Activated T-cell treated with anti-CD3 and anti-CD28 coated beads for 24 hours (primary cell): ENCODE data around the gene PMM2.
"Not testable (repeated sequence)": the region's sequence is repeated elsewhere in the genome, so short reads cannot be mapped to it uniquely, and the experiment has no call there.

Experiments used
- DNase-seq: peaks from one replicate; pipeline ENCODE4 v3.0.0-alpha.2; 2020; ENCODE audit warnings: low read depth

The PMM2 gene

DNA sequence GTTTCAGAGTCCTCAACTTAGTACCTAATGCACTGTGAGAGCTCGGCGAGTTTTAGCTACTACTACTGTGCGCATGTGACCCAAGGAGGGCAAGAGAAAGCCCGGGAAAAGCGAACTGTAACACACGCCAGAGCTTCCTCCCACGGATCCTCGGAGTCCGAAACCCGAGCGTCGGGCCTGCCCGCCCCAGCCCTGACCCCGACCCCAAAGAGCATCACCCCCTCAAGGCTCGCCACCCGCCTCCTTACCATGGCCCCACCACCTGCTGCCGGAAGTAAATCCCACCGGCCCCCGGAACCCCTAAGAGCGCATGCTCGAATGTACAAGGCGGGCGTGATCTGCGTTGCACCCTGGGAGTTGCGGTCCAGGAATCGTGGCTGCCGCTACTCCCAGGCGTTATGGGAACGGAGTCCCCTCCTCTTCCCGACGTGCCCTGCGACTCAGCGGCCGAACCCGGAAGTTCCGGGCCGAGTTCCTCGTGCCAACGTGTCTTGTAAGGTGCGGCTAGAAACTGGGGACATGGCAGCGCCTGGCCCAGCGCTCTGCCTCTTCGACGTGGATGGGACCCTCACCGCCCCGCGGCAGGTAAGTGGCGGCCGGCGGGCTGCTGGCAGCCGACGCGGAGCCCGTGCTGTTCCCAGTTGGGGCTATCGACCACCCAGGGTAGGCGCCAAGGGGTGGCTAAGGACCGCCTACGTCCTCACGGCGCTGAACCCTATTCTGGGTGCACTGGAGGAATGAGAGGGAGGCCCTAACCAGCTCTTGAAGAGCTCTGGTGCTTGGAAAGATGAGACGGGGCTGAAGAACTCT, at the start of gene PMM2, which contains the start of gene TMEM186:
Gene PMM2 (plus strand): TSS at position 476 of the 810 bp plus-strand sequence. CDS start 44 bp downstream, at position 520.
Gene TMEM186 (minus strand): TSS at position 276 of the 810 bp plus-strand sequence. CDS start 25 bp downstream, at position 251.
- peak; percentile 96 for DNase-seq

DNA sequence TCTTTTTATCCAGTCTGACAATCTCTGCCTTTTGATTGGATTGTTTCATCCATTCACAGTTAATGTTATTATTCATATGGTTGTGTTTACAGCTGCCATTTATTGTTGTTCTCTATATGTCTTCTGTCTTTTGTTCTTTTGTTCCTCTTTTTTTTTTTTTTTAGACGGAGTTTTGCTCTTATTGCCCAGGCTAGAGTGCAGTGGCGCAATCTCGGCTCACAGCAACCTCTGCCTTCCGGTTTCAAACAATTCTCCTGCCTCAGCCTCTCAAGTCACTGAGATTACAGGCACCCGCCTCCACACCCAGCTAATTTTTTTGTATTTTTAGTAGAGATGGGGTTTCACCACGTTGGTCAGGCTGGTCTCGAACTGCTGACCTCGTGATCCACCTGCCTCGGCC, 48.7 kb upstream of the PMM2 start:
- not testable (repeated sequence) for DNase-seq

DNA sequence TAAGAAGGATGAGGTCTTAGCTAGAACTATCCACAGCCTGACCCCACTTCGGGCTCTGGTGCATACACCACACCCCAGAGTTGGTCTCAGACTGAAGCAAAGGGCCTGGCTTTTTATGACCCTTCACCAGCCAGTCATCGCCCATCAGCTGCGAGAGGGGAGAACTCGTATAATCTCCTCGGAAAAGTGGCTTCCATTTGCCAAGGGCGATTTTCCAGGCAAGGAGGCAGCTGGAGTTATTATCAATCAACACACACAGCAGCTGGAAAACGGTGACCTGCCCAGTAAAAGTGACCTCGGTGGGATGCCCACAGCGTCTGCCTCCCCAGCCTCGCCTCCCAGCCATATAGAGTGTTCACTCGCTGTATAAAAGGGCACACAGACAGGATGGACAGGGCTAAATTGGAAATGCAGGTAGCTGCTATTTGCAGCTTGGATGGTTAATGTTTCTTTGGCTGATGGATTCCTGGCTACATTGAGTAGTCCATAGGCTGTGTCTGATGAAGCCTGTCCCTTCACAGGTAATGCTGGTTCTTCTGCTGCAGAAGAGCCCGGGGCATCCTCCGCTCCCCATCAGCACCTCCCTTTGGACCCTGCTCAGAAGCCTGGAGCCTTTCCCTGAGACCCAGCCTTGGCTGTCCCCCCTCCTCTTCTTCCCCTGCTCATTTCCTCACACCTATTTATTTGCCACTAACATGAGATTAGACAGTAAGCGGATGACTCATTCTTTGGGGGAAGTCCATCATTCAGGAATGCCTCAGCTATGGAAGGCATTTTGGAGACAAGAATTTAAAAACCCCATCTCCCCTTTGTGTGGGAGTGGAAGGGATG, 45.9 kb upstream of the PMM2 start:
- DNase-seq = no peak

DNA sequence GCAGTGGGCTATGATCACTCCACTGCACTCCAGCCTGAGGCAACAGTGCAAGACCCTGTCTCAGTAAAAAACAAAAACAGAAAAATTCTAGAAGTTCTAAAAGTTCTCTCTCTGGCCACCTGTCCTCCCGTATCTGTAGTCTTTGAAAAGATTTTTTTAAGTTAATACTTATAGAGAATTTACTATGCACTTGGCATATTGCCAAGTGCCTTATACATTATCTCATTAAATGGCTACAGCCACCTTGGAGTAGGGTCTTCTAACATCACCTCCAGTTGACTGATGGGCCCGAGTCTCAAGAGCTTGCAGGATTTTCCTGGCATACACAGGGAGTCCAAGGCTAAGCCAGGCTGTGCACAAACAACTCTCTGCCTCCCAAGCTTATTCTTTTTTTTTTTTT, 44.9 kb upstream of the PMM2 start:
- no peak for DNase-seq

DNA sequence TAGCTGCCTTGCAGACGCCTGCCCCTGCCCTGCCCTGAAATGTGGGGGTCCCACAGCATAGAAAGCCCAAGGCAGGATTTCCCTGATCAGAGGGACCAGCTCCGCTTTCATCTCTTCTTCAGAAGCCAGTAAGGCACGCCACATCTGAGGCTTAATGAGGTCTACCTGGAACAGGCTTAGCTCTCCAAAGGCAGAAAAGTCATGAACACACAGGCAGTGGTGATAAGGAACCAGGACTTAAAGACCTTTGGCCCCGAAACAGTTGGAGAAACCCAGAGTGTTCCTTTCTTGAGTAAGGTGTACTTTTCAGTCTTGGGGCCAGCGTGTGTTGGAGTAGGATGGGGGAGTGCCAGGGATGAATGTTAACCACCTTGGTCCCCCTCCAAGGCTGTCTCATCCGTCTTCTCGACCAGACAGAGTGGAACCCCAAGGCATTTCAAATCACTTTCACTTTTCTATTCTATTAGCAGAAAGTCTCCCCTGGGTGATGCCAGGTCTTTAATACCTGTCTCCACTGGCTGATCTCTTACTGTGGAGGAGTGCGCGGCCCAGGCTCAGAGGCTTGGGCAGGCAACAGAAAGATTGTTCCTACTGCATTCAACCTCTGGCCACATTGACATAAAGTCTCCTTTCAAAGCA, 44.1 kb upstream of the PMM2 start:
- no peak for DNase-seq

DNA sequence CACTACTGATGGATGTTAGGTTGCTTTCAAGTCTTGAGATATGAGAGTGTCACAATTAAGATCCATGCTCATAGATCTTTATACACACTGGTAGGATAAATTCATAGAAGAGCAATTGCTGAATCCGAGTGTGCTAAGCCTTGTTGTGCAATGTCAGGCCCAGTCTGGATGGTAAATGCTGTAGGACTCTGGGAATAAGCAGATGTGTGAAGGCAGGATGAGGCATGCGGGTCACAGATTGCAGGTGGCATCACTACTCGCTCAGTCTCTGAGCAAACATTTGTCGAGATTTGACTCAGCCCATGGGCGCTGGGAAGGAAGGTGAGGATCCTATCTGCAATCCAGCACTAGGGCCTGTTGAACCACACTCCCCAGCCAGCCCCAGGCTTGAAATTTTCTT, 40.9 kb upstream of the PMM2 start:
- no peak for DNase-seq

DNA sequence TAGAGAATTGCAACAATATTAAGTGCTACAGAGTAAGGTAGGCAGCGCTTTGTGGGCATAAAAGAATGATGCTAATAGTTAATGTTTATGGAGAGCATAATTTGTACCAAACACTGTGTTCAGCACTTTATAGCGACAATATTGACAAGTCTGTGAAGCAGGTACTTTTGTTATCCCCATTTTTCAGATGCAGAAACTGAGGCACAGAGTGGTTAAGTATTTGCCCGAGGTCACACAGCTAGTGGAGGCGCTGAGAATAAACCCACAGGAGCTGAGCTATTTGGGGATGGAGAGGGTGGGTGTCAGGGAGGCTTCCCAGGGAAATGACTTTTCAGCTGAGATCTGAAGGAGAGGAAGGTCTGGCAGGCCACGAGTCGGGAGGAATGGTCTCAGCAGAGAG, 39.6 kb upstream of the PMM2 start:
- no peak for DNase-seq

DNA sequence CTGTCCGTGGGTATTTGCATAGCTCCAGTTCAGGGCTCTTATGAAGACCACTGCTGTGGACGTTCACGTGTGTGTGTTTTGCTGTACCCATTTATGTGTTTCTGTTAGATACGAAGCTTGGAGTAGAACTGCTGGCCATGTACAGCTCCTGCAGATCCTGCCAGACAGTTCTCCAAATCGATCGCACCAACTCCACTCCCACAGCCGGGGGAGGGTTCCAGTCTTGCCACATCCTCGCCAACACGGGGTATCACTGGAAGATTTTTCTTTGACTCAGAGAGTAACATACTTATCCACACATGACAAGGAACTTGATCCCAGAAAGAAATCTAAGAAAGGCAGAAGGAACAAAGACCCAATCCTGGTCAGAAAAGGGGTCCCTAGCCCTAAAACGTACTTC, 37.6 kb upstream of the PMM2 start:
- no peak for DNase-seq

DNA sequence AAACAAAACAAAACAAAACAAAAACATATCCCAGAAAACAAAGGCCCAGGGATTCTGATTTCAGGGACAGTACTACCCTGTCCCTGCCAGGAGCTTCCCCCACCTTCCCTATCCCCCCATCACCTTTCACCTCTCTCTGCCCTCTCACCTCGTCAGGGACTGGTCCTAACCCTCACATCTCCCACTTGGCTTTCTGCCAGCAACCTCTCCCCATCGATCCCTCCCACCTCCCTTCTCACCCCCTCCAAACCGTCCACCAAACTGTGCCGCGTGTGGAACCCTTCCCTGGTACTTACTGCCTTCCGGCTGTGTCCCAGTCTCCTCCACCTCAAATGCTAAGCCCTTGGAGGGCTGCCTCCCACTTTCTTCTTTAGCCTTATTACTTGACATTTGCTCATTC, 36.6 kb upstream of the PMM2 start:
- no peak for DNase-seq

DNA sequence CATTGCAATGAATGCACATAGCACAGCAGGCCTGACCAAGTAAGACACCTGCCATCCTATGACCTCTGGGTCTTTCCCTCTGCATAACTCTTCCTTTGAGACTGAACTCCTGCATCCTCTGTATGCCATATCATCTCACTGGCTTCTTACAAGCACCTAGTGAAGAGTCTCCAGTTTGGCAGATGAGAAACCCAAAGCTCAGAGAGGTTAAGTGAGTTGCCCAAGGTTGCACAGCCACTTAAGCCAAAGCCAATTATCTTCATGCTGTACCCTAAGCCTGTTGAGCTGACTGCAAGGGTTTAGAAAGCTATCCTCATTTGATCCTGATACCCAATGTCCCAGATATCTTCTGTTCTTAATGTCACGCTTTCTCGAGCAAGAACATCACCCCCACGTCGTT, 35.4 kb upstream of the PMM2 start:
- no peak for DNase-seq

DNA sequence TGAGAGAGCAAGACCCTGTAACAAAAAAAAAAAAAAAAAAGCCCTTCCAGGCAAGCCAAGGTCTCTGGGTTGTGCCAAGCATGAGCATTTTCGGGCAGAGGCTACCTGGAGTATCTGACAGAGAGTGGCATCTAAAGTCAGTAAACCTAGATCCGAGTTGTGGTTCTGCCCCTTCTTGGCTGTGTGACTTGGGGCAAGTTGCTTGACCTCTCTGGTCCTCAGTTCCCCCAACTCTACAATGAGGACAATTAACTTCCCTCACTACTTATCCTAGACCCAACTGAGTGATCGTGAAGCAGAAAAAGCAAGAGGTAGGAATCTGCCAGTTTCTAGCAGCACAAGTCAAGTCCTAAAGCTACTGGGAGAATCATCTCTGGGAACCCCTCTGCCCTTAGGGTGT, 34.6 kb upstream of the PMM2 start:
- DNase-seq = no peak

DNA sequence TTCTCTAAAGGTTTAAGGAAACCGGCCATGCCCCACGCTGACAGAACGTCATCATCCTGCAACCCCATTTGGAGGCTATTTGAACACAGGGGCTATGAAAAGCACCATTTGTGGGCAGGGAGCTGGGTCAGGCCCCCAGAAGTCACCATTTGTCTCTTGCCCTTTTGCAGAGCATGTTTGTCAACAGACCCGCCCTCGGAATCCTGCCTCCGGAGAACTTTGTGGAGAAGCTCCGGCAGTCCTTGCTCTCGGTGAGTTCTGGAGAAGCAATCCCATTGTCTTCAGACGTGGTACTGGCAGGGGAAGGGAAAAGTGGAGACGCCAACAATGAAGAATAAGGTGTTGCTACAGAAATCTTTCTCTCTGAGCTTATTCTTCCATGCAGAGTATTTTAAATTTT, 33.7 kb upstream of the PMM2 start:
- DNase-seq = no peak

DNA sequence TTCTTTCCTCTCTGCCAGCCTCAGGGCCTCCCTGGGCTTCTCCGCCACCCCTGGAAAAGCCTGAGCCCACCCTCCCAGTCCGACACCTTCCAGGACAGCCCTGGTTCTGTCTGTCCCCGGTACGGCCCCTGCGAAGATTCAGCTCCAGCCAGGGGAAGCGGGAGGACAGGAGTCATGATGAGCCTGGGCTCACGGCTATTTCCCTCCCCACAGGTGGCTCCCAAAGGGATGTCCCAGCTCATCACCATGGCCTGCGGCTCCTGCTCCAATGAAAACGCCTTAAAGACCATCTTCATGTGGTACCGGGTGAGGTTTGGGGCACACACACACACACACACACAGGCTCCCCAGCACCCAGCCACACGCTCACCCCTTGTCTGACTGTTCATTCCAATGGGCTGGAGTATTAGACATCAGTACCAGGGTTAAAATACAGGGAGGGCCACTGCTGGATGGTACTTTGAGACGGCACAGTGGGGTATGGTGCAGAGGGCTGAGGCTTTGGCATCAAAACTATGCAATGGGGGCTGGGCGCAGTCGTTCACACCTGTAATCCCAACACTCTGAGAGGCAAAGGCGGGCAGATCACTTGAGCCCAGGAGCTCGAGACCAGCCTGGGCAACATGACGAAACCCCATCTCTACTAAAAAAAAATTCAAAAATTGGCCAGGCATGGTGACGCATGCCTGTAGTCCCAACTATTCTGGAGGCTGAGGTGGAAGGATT, 33.0 kb upstream of the PMM2 start:
- DNase-seq = no peak

DNA sequence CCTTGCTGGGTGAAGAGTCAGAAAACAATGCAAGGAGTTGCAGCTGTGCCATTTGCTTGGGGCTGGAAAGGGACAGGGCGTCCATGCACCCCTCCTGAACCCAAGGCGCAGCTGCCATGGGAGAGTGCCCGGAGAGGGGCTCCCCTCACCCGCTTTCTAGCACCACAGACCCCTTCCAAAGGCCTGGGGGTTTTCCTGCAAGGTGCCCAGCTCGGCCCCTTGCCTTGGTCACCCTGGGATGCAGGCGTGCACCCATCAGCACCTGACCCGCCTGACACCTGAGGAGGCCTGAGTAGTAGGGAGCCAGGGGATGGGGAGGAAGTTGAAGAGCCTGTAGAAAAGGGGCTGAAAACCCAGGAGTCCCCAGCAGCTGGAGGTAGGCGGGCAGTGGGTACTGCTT, 30.5 kb upstream of the PMM2 start:
- DNase-seq = no peak

DNA sequence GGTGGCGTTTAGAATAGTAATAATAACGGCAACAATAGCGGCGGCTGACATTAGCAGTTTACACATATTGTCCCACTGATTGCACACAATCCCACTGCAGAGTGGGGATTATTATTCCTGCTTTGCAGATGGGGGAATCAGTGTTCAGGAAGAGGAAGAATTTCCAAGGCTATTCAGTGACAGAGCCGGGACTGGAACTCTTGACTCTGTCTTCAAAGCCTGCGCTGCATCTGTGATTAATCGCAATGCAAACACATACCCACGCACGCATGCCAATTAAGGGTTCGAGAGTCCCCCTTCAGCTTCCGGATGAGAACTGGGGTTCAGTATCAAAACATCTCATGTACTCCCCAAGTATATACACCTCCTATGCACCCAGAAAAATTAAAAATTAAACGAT, 29.4 kb upstream of the PMM2 start:
- no peak for DNase-seq

DNA sequence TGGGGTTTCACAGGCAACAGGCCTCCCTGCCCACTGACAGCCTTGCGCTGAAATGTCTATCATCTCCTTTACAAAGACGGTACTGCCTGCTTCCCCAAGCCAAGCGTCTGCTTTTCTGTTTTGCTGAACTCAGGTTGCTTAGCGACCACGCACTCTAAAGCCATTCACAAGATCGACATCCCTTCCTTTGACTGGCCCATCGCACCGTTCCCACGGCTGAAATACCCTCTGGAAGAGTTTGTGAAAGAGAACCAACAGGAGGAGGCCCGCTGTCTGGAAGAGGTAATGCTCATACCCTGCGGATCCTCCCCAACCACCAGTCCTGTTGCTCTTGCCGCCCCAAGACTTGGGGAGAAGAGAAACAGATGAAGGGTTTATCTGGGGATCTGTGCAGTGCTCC, 28.9 kb upstream of the PMM2 start:
- DNase-seq = no peak

DNA sequence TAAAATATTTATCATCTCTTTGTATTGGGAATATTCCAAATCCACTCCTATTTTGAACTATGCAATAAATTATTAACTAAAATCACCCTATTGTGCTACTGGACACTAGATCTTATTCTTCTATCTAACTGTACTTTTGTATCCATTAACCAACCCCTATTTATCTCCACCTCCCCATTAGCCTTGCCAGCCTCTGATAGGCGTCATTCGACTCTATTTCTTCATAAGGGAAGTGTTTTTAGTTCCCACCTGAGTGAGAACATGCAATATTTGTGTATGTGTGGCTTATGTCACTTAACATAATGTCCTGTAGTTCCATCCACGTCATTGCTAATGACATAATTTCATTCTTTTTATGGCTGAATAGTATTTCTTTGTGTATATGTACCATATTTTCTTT, 24.1 kb upstream of the PMM2 start:
- no peak for DNase-seq

DNA sequence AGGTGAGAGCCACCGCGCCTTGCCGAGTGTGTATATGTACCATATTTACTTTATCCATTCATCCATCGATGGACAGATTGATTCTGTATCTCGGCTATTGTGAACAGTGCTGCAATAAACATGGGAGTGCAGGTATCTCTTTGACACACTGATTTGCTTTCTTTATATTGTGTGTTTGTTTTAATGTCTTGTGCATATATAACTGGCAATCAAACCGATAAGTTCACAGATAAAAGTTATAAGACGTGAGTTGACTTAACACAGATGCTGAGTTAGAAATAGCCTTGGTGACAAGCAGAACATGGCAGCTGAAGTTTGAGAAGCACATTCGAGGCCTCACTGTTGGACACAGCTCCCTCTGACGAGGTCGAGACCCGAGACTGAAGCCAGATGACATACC, 23.4 kb upstream of the PMM2 start:
- no peak for DNase-seq

DNA sequence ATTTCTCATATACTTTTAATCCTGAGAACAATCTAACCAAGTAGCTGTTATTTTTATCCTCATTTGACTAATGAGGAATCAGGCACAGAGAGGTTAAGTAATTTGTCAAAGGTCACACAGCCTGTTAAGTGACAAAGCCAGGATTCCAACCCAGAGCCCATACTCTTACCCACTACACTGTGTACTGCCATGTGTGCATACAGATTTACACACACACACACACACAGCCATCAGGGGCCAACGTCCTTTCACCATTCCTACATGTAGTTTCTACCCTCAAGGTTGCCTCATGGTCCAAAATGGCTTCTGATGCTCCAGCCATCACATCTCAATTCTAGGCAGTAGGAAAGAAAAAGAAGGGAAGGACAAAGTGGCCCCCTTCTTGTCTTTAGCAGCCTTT, 22.3 kb upstream of the PMM2 start:
- no peak for DNase-seq

DNA sequence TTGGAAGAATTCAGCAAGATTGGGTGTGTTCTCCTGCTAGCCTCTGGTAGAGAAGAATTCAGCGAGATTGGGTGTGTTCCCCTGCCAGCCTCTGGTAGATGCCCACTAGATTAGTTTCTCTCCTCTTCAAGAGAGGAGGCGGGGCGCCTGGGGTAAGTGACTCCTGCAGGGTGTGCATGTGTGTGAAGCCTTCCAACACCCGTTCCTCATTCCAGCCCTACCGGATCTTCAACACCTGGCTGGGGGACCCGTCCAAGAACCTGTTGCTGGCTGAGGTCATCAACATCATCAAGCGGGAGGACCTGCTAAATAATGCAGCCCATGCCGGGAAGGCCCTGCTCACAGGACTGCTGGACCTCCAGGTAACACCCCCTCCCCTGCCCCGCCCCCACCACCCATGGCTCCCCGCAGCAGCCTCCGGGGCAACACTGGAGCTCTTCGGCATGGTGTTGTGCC, 21.5 kb upstream of the PMM2 start:
- DNase-seq = no peak

DNA sequence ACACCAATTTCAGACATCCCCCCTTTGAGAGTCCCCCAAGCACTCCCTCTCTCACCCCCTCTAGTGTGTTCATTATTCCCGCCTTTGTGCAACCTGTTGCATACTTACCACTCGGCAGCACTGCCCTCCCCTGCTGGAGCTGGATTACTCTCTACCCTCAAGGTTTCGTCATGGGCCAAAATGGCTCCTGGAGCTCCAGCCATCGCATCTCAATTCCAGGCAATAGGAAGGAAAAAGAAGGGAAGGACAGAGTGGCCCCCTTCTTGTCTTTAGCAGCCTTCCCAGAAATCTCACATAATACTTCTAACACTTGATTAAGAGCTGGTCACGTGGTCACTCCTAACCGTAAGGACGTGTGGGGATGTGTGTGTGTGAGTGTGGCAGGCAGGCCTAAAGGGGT, 20.4 kb upstream of the PMM2 start:
- DNase-seq = no peak

DNA sequence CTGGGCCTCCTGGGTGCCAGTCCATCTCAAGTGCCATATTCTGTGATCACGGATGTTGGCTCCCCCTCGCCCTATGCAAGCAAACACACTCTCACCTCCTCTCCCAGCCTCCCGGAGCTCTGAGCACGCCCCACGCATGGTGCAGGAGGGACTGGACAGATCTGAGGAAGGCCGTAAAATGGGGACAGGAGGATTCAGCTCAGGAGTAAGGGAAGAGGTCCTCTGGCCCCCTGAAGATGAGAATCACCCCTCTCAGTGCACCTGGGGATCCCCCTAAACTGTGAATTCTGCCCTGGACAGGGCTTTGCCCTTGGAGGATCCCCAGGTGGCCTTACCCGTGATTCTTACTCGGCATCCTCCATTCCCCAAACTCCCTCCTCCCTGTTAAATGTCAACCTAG, 15.8 kb upstream of the PMM2 start:
- no peak for DNase-seq
